Gastroesophageal sphincter (tissue), 3 donors: ENCODE data around the gene SLC25A21.

Experiments
- CTCF ChIP-seq, 4 experiments: fragments of 200-600 bp in 2 of 4; fragments of 450-650 bp in 2 of 4; sonication (generic) in 1 of 4; IDR thresholded peaks; one replicate each; pipeline ENCODE4 v1.5.1; 2017 to 2019; ENCODE audit warnings: antibody characterized with exemption in 4 of 4, mild to moderate bottlenecking in 2 of 4, moderate library complexity in 2 of 4
- EP300 ChIP-seq: sonication (generic); formaldehyde crosslinking; IDR thresholded peaks from one replicate; pipeline ENCODE4 v1.6.1; 2017; ENCODE audit warnings: antibody characterized with exemption, mild to moderate bottlenecking
- POLR2A ChIP-seq, 2 donors: fragments of 450-650 bp; IDR thresholded peaks; one replicate each; pipeline ENCODE4 v1.6.1; 2017; ENCODE audit warnings: antibody characterized with exemption in 2 of 2, mild to moderate bottlenecking in 2 of 2, moderate library complexity in 1 of 2
- POLR2AphosphoS5 ChIP-seq: sonication (generic); formaldehyde crosslinking; IDR thresholded peaks from one replicate; pipeline ENCODE4 v1.6.1; 2017; ENCODE audit warnings: antibody characterized with exemption

DNA sequence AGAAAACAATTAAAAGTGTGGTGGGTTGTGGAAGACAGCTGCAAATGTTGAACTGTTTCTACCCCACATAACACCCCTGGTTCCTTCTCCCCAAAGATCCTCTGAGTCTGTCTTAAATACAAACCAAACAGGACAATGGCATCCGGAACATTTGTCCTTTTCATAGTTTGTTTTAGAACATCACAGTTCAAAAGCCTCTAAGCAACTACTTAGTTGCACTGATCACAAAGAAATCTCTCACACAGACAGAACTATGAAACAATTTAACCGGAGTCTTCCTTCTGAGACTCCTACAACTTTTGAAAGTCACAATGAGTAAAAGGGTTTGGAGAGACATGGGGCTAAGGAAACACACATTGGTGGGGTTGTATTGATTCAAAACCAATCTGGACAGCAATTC is 125.6 kb downstream of the SLC25A21 start:
- no peak for TF ChIP-seq CTCF (IDR thresholded peaks at IDR 0.05)
- no peak for TF ChIP-seq EP300
- no peak for TF ChIP-seq POLR2A (IDR thresholded peaks at IDR 0.05)
- no peak for TF ChIP-seq POLR2AphosphoS5
